Esophagus mucosa (tissue), 1 donor: Measurements from ENCODE around the gene LCE1E. TPM values are rescaled to one million over a fixed set of nuclear protein-coding genes. Genes with fewer than 3 reads are reported as not detected.

Experiments used
- ATAC-seq: fragments of 200-7000 bp; cut with Tn5 transposase; one replicate; pipeline ENCODE4 v1.9.1; 2020
- total RNA-seq: library from RNA; stranded (reverse); gene quantifications from one replicate; pipeline ENCODE4 v1.2.4, GENCODE V29; 2023
- donor health status: DM: yes; HTN: yes; CAD: no.

The LCE1E gene
- total RNA-seq, 1 donor from 2014 or later: not detected

- ATAC-seq: no peak
Measured at GRCh38 chr1:152783095-152783494, 3.0 kb upstream of the LCE1E start.

- no peak for ATAC-seq
Measured at GRCh38 chr1:152795686-152796085, 9.6 kb downstream of the LCE1E start.

- ATAC-seq: peak; percentile 20
Measured at GRCh38 chr1:152796421-152796820, 10.4 kb downstream of the LCE1E start, which contains the start of gene LCE1D. TSS of gene LCE1D (plus strand) at chr1:152796721. CDS start at chr1:152797795, 1,074 bp downstream.

GRCh38 chr1:152801333-152801732 lies 15.3 kb downstream of the LCE1E start:
- ATAC-seq: no peak

GRCh38 chr1:152806576-152806975 lies 20.5 kb downstream of the LCE1E start, which contains the start of gene LCE1C:
TSS of gene LCE1C (minus strand) at chr1:152806651. CDS start at chr1:152805478, 1,173 bp downstream.
- ATAC-seq: peak; percentile 73

- peak; percentile 87 for ATAC-seq
Measured at GRCh38 chr1:152811050-152811449, 25.0 kb downstream of the LCE1E start.

- ATAC-seq: no peak
Measured at GRCh38 chr1:152811671-152812070, 25.6 kb downstream of the LCE1E start, which contains the start of gene LCE1B. TSS of gene LCE1B (plus strand) at chr1:152811971. CDS start at chr1:152812447, 476 bp downstream.

GRCh38 chr1:152817309-152817708 lies 31.3 kb downstream of the LCE1E start:
- ATAC-seq: peak; percentile 81

GRCh38 chr1:152823294-152823693 lies 37.2 kb downstream of the LCE1E start:
- ATAC-seq: no peak

- peak; percentile 53 for ATAC-seq
Measured at GRCh38 chr1:152824964-152825363, 38.9 kb downstream of the LCE1E start.

GRCh38 chr1:152827173-152827572 lies 41.1 kb downstream of the LCE1E start, which contains the start of gene LCE1A:
TSS of gene LCE1A (plus strand) at chr1:152827473. CDS start at chr1:152827473, 0 bp downstream.
- ATAC-seq: no peak

- ATAC-seq: no peak
Measured at GRCh38 chr1:152836870-152837269, 50.8 kb downstream of the LCE1E start.

Other genes starting within 250 kb of the LCE1E start
- gene LCE3E, start 219.5 kb upstream of the LCE1E start, total RNA-seq: 4.3 TPM
- gene LCE3D, start 205.7 kb upstream of the LCE1E start, total RNA-seq: 7.7 TPM
- not detected for gene LCE3C, start 186.0 kb upstream of the LCE1E start, total RNA-seq
- gene LCE3B, start 172.4 kb upstream of the LCE1E start, total RNA-seq: not detected
- not detected for gene LCE3A, start 163.2 kb upstream of the LCE1E start, total RNA-seq
- not detected for gene LCE2D, start 122.9 kb upstream of the LCE1E start, total RNA-seq
- not detected for gene LCE2C, start 111.0 kb upstream of the LCE1E start, total RNA-seq
- not detected for gene LCE2B, start 100.1 kb upstream of the LCE1E start, total RNA-seq
- not detected for gene LCE2A, start 87.9 kb upstream of the LCE1E start, total RNA-seq
- gene LCE4A, start 78.1 kb upstream of the LCE1E start, total RNA-seq: not detected
- 3.6 TPM for gene KPRP, start 28.2 kb upstream of the LCE1E start, total RNA-seq
- gene LCE1F, start 11.1 kb upstream of the LCE1E start, total RNA-seq: not detected
- not detected for gene LCE1D, start 10.5 kb downstream of the LCE1E start, total RNA-seq
- gene LCE1C, start 20.4 kb downstream of the LCE1E start, total RNA-seq: 1.00 TPM
- gene LCE1B, start 25.7 kb downstream of the LCE1E start, total RNA-seq: not detected
- not detected for gene LCE1A, start 41.2 kb downstream of the LCE1E start, total RNA-seq
- not detected for gene LCE6A, start 56.6 kb downstream of the LCE1E start, total RNA-seq
- not detected for gene LCE7A, start 73.7 kb downstream of the LCE1E start, total RNA-seq
- not detected for gene SMCP, start 92.1 kb downstream of the LCE1E start, total RNA-seq
- gene IVL, start 122.3 kb downstream of the LCE1E start, total RNA-seq: 145 TPM
- gene SPRR5, start 160.9 kb downstream of the LCE1E start, total RNA-seq: 3.5 TPM
- gene SPRR4, start 184.4 kb downstream of the LCE1E start, total RNA-seq: not detected
- 1,843 TPM for gene SPRR1A, start 197.8 kb downstream of the LCE1E start, total RNA-seq
- 10,043 TPM for gene SPRR3, start 215.5 kb downstream of the LCE1E start, total RNA-seq
- 2,894 TPM for gene SPRR1B, start 244.9 kb downstream of the LCE1E start, total RNA-seq